WTC11 (cell line): ENCODE measurements around the gene GORAB.

Source experiments
- ATF1 ChIP-seq: sonication (generic); formaldehyde crosslinking; IDR thresholded peaks from 2 replicates; pipeline ENCODE4 v1.8.1; 2023; ENCODE audit warnings: mild to moderate bottlenecking, moderate library complexity, missing genetic modification reagents
- CREB1 ChIP-seq: sonication (generic); formaldehyde crosslinking; IDR thresholded peaks from 2 replicates; pipeline ENCODE4 v1.8.0; 2023; ENCODE audit warnings: mild to moderate bottlenecking, missing genetic modification reagents
- ELF4 ChIP-seq: sonication (generic); formaldehyde crosslinking; IDR thresholded peaks from 2 replicates; pipeline ENCODE4 v1.8.1; 2022; ENCODE audit warnings: low read depth, mild to moderate bottlenecking, moderate library complexity, missing genetic modification reagents
- FOXP1 ChIP-seq: sonication (generic); formaldehyde crosslinking; IDR thresholded peaks from 2 replicates; pipeline ENCODE4 v1.8.0; 2022; ENCODE audit warnings: missing genetic modification reagents, mild to moderate bottlenecking, moderate library complexity, borderline replicate concordance
- JUN ChIP-seq: sonication (generic); formaldehyde crosslinking; IDR thresholded peaks from 2 replicates; pipeline ENCODE4 v1.8.0; 2023; ENCODE audit warnings: mild to moderate bottlenecking, missing genetic modification reagents
- KAT7 ChIP-seq: sonication (generic); formaldehyde crosslinking; IDR thresholded peaks from 2 replicates; pipeline ENCODE4 v1.8.1; 2023; ENCODE audit warnings: missing genetic modification reagents, mild to moderate bottlenecking, borderline replicate concordance
- NFYB ChIP-seq: sonication (generic); formaldehyde crosslinking; conservative IDR thresholded peaks from 2 replicates; pipeline ENCODE4 v1.8.0; 2022; ENCODE audit warnings: low read depth, missing genetic modification reagents
- SP1 ChIP-seq: sonication (generic); formaldehyde crosslinking; conservative IDR thresholded peaks from 2 replicates; pipeline ENCODE4 v1.8.1; 2022; ENCODE audit warnings: missing genetic modification reagents
- USF2 ChIP-seq: sonication (generic); formaldehyde crosslinking; IDR thresholded peaks from 2 replicates; pipeline ENCODE4 v1.8.1; 2023; ENCODE audit warnings: mild to moderate bottlenecking, missing genetic modification reagents, moderate library complexity
- ZNF416 ChIP-seq: fragments of 250-450 bp; sonication (Bioruptor Pico); IDR thresholded peaks from 2 replicates; pipeline ENCODE4 v1.9.0; 2021; ENCODE audit warnings: mild to moderate bottlenecking, inconsistent platforms
- TF ChIP-seq, protein P1 (sequence below): fragments of 200-600 bp; IDR thresholded peaks from 2 replicates; pipeline ENCODE4 v1.8.0; 2022; ENCODE audit warnings: antibody characterized with exemption

- TF ChIP-seq, protein P1, sequence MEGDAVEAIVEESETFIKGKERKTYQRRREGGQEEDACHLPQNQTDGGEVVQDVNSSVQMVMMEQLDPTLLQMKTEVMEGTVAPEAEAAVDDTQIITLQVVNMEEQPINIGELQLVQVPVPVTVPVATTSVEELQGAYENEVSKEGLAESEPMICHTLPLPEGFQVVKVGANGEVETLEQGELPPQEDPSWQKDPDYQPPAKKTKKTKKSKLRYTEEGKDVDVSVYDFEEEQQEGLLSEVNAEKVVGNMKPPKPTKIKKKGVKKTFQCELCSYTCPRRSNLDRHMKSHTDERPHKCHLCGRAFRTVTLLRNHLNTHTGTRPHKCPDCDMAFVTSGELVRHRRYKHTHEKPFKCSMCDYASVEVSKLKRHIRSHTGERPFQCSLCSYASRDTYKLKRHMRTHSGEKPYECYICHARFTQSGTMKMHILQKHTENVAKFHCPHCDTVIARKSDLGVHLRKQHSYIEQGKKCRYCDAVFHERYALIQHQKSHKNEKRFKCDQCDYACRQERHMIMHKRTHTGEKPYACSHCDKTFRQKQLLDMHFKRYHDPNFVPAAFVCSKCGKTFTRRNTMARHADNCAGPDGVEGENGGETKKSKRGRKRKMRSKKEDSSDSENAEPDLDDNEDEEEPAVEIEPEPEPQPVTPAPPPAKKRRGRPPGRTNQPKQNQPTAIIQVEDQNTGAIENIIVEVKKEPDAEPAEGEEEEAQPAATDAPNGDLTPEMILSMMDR = no peak
- TF ChIP-seq SP1 = no peak
- TF ChIP-seq KAT7 (CRISPR knock-in tag) = no peak
- no peak for TF ChIP-seq ELF4 (CRISPR knock-in tag)
- no peak for TF ChIP-seq JUN (CRISPR knock-in tag)
- TF ChIP-seq FOXP1 = no peak
- no peak for TF ChIP-seq ZNF416 (CRISPR knock-in tag)
- TF ChIP-seq USF2 = no peak
- TF ChIP-seq CREB1 = no peak
- TF ChIP-seq ATF1 (CRISPR knock-in tag) = no peak
- TF ChIP-seq NFYB (CRISPR knock-in tag) = no peak
Observed at GRCh38 chr1:170533298-170533697, 1.3 kb downstream of the GORAB start.
